ENCODE results near the gene GPM6B.

Gene GPM6B

GRCh38 chrX:13721819-13722519, 94.9 kb downstream of the GPM6B start:
- Histone ChIP-seq H3K9me3 (ENCODE audit: control insufficient read depth, insufficient read depth, low read length) (no peaks in the 10 kb centered on the region), H3K4me2 (ENCODE audit: low read length) (peak overlapping the region; percentile 58), H3K4me3 (ENCODE audit: low read length) (peak overlapping the region; percentile 30), H3K27ac (ENCODE audit: low read depth, low read length) (peak overlapping the region; percentile 51), H3K27me3 (ENCODE audit: control insufficient read depth, low read length) (no peaks in the 10 kb centered on the region), H3F3A (ENCODE audit: control insufficient read depth, insufficient read depth) (0 out of 2 replicates have a peak, but pooled peaks cover 3% of the 10 kb centered on the region), H3K36me3 (ENCODE audit: control insufficient read depth, low read length) (peaks cover 46% of the 10 kb centered on the region), H3K9me2 (replicated peaks; ENCODE audit: control insufficient read depth, low read length) (no peaks in the 10 kb centered on the region), H4K20me1 (ENCODE audit: control insufficient read depth, insufficient read depth, low read depth, low read length) (no peaks in the 10 kb centered on the region), H3K4me1 (ENCODE audit: control insufficient read depth, low read length) (peaks cover 55% of the 10 kb centered on the region), H3K79me2 (ENCODE audit: control insufficient read depth, low read length) (peaks cover 80% of the 10 kb centered on the region)
- TF ChIP-seq CTCF (IDR thresholded peaks at IDR 0.05; ENCODE audit: low read depth, low read length, poor library complexity, severe bottlenecking) (no peak), EZH2phosphoT487 (IDR thresholded peaks at IDR 0.05; ENCODE audit: borderline replicate concordance, low read length) (no peak)

- no peak overlapping the region for H3K4me3 ChIP-seq (ENCODE audit: low read length)
- no peaks in the 10 kb centered on the region for H3K9me2 ChIP-seq (replicated peaks; ENCODE audit: control insufficient read depth, low read length)
- no peaks in the 10 kb centered on the region for H3K9me3 ChIP-seq (ENCODE audit: control insufficient read depth, insufficient read depth, low read length)
- H3K4me2 ChIP-seq (ENCODE audit: low read length) = no peak overlapping the region
- H3F3A ChIP-seq (ENCODE audit: control insufficient read depth, insufficient read depth) = 0 out of 2 replicates have a peak, but pooled peaks cover 3% of the 10 kb centered on the region
- no peaks in the 10 kb centered on the region for H4K20me1 ChIP-seq (ENCODE audit: control insufficient read depth, insufficient read depth, low read depth, low read length)
- no peaks in the 10 kb centered on the region for H3K27me3 ChIP-seq (ENCODE audit: control insufficient read depth, low read length)
- peaks cover 76% of the 10 kb centered on the region for H3K79me2 ChIP-seq (ENCODE audit: control insufficient read depth, low read length)
- no peak overlapping the region for H3K27ac ChIP-seq (ENCODE audit: low read depth, low read length)
- peaks cover 55% of the 10 kb centered on the region for H3K4me1 ChIP-seq (ENCODE audit: control insufficient read depth, low read length)
- TF ChIP-seq EZH2phosphoT487 (IDR thresholded peaks at IDR 0.05; ENCODE audit: borderline replicate concordance, low read length) = no peak
- no peak for TF ChIP-seq CTCF (IDR thresholded peaks at IDR 0.05; ENCODE audit: low read depth, low read length, poor library complexity, severe bottlenecking)
- peaks cover 48% of the 10 kb centered on the region for H3K36me3 ChIP-seq (ENCODE audit: control insufficient read depth, low read length)
These were observed 95.5 kb downstream of the GPM6B start for GRCh38 chrX:13721371-13721770.
